Activated CD4-positive, CD25-positive, alpha-beta regulatory T cell (primary cell): ENCODE data around the gene ADGRF1.
"Not testable (repeated sequence)": the region's sequence is repeated elsewhere in the genome, so short reads cannot be mapped to it uniquely, and the experiment has no call there.

Experiments
- DNase-seq, 4 experiments: peaks; one replicate each; lab custom pipeline; 2025; lab: John Stamatoyannopoulos, UW

Gene ADGRF1

DNA sequence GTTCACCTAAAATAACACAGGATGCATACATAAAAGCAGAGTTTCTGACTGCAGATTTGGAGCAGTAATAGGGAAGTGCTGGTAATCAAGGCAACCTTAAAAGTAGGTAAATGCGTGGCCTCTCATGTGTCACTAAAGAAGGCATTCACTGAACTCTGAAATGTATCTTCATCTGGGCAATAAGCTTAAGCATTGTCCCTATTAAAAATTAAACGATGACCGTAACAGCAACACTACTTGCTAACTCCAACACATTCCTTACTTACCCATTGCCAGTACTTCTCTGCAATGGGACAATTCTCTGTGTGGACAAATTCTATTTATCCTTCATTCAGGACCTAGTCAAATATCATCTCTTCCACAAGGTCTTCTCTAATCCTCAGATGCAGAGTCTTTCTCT is 19.9 kb downstream of the ADGRF1 start:
- no peak for DNase-seq

DNA sequence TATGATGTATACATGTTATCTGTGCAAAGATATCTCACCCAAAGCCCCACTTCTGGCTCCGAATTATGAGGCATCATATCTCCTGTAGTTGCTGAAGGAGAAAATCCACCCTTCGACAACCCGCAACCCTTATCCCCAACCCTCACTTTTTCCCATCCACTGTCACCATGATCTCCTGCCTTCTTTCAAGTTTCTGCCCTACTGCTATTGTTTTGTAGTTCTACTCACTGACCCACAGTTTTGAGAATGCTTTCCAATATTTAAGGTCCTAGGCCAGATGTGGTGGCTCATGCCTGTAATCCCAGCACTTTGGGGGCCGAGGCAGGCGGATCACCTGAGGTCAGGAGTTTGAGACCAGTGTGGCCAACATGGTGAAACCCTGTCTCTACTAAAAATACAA is 22.2 kb downstream of the ADGRF1 start:
- DNase-seq, result no peak

DNA sequence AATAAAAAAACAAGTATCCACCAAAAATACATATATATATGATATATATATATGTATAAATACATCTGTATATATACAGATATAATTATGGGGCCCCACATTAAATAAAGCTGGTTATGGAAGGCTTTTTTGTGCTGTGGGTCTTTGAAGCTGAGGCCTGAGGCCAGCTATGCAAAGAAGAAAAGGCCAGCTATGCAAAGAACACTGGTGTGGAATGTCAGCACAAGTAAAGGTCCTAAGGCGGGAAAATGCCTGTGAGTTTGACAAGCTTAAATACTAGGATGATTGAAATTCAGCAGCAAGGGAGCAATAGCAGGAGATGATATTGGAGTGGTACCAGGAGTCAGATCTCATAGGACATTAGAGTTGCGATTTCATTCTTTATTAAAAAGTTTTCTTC is 25.2 kb downstream of the ADGRF1 start:
- no peak for DNase-seq

DNA sequence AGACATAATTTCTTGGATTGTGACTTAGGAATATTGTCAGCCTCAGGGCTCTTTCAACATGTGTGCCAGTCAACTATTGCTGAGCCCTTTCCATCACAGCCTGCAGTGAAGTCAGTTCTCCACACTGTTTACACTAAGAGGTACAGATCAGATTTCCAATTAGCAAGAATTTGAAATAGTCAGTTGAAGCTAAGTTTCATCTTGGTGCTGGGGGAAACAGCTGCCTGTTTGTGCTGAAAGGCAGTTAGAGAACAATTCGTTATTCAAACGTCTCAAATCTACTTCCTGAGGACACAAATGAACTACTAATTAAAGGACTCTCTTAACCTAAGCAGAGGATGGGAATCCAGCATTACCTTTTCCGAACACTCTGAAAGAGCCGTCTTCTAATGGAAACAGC is 25.9 kb downstream of the ADGRF1 start:
- DNase-seq, result no peak

DNA sequence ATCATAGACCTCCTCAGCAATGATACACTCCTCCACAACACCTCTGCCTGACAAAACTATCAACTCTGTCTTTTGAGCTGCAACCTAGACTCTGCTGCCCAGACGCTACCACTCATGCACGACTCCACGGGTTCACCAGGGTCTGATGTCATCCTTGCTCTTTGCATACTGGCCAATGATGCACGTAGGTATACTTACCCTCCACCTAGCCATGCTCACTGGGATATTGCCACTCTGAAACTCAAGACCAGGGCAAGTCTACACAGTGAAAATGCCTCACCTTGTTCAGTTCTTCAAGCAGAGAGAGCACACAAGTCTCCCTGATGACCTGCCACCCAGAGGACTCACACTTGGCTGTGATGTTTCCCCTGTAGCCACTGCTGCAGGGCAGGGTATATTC is 27.7 kb downstream of the ADGRF1 start:
- no peak for DNase-seq

DNA sequence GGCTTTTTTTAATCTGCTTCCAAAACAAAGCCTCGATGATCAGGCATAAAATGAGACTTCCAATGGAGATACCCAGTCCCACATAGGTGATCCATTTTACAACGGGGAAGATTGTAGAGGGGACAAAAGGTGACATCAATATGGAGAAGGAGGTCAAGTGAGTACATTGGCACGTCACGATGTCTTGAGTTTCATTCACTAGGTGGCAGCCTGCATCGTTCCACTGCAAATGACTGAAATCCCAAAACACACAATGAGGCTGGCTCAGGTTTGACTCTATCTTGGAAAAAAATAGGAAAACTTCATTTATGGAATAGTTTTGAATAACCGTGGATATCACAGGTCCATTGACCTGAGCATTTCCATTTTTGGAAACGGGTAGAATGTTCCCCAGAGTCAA is 32.5 kb downstream of the ADGRF1 start:
- DNase-seq, result no peak

DNA sequence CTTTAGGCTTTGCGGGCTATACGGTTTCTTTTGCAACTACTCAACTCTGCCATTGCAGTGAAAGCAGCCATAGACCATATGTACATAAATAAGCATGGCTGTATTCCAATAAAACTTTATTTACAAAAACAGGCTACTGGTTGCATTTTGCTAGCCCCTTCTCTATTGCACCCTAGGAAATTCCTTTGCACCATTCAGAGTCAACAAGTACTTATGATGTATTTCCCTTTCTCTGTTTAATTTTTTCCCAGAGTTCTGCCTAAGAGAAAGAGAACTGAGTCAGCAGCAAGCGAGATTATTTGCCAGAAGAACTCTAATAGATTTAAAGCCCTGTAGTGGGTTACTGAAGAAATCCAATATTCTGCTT is 33.8 kb downstream of the ADGRF1 start:
- no peak for DNase-seq

DNA sequence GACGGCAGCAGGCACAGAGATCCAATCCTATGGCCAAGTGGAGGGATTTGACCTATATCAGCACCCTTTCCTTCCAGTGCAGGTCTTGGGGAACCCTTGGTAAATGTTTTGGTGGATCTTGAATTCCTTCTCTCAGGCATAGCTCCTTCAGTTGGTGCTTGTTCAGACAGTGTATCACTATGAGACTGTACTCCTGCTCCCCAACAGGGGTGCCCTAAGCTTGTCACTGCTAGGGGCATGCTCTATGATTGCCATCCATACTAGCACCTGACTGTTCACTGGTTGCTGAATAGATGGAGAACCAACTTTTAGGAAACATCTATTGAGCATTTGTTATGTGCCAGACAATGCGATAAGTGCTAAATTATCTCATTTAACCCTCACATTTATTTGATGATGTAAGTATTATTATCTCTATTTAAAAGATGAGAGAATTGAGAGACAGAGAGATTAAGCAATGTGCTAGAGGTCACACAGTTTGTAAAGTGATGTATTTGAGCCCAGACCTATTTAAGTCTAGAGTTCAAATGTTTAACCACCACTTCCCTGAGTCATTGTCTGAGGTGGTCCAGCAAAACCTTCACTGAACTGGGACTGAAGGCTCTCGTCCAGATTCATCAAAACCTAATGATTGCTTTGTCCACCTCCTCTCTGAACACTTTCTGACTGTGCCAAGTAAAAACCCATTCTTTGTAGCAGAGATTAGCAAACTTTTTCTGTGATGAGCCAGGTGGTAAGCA is 34.3 kb downstream of the ADGRF1 start:
- no peak for DNase-seq

DNA sequence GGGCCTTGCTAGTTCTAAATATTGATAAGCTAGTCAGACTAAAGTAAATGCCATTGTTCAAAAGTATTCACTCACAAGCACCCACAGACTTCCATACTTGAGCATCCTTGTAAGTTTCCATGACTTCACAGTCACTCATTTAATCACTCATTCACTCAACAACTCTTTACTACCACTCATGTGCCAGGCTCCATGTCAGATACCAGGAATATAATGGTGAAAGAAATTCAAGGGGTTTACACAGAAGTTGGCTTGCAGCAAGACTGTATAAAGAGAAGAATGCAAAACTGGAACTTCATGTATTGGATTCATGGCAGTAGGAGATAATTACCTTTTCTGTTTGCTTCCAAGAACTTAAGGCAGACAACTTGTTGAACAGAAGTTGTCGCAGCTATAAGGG is 36.6 kb downstream of the ADGRF1 start:
- no peak for DNase-seq

DNA sequence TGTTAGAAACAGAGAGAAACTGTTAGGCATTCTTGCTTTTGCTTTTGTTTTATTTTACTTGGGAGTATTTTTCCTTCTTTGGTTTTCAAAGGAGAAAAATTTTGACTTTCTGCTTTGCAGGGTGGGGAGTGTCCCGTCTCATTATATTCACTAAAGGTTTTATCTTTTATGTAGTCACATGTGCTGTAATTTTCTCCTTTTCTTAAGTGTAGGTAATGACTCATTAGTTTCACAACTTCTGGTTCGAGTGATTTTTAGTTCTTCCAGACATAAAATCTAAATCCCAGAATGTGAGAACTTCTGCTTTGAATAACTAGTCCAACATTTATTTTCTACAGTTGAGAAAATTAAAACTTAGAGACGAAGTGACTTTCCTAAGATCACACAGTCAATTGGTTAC is 37.7 kb downstream of the ADGRF1 start:
- DNase-seq, result no peak

DNA sequence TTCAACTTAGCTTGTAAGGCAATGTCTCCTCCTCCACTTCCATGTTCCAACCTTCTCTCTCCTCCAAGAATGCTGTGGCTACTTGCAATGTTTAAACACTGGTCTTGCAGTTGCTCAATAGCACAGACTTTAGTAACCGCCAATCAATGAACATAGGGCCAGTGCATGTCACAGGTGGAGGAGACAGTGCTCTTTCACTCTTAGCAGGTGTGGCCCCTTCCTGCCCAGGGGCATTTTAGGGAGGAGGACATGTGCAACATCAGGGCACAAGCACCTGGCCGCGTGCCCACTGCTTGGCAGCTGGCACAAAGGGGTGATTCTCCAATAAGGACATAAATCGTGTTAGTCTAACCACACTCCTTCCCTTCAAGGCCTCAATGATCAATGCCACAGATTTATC is 41.3 kb downstream of the ADGRF1 start:
- DNase-seq, result no peak

DNA sequence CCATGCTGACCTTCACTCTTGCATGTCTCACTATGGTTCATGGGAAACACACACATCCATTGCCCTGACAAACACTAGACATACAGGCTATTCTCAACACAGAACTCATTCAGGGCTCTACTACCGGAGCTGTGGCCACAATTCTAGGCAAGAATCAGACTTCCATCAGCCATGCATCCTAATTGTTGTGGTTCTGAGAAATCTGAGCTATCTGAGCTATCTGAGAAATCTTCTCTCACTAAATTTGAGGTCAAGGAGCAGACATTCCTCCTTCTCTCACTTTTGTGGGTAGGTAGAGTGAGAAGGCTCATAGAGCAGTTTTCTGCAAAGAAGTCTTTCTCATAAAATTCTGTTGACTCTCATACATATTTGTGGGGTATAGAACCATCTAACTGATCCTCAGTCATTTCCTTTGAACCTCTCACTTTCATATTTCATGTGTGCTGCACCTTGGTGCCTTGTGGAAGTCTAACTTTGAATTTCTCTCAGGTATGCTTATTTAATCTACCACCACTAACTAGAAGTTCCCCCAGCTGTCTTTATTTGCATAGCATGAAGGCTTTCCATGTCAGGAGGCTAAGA is 43.6 kb downstream of the ADGRF1 start:
- no peak for DNase-seq

DNA sequence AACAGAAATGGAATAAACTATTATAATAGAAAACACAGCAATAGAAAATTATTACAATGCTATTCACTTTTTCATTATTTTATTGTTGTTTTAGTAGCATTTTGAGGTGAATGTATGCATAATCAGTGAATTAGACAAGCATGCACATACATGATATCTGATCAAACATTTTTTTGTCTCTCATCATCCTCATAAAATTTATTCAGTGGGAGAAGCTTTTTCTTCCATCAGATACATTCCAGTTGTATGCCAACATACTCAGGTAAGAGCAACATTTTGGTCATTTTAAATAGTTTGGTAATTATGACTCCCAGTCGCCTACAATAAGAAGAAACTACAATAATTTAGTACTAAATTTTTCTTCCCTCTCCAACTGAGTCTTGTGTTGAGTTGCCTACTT is 44.5 kb downstream of the ADGRF1 start:
- no peak for DNase-seq

DNA sequence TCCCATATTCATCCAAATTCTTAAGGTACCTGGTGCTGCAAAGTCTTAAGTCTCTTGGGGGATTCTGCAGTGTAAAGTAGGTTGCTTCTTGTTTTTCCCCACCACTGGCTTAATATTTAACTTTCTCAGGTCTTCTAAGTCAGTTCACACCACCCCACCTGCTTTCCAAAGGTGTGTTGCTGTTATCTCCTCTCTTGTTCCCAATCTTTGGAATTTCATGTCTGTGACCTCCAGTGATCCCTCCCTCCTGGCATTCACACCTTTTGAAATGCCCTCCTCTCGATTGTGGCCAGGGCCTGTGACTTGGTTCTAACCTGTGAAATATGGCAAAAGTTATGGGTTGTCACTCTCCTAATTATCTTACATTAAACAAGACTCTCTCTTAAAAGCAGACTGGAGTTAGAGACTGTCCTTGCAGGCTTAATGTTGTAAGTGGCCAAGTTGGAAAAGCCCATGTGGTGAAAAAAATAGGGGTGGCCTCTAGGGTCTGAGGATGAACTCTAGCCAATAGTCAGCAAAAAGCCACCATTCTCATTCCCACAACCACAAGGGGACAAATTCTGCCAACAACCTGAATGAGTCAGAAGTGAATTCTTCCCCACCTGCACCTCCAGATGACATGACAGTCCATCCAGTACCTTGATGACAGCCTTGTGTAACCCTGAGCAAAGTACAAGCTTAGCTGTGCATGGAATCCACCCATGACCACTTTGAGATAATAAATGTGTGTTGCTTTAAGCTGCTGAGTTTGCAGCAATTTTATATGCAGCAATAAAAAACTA is 45.1 kb downstream of the ADGRF1 start:
- no peak for DNase-seq

DNA sequence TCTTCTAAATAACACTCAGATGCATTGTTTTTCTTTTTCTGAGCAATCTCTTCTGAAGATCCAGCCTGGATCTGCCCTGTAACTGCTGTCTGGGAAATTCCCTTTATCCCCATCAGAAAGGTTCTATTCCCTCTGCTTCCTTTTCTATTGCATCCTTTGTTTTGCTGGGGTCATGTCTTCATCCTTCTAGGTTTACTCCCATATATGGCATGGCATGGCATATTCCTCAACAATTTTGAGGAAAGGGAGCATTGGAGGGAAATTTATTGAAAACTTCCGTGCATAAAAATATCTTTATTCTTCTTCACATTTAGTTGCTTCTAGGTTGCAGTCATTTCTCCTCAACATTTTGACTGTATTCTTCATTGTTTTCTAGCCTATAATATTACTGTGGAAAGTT is 47.2 kb downstream of the ADGRF1 start:
- DNase-seq, result no peak

DNA sequence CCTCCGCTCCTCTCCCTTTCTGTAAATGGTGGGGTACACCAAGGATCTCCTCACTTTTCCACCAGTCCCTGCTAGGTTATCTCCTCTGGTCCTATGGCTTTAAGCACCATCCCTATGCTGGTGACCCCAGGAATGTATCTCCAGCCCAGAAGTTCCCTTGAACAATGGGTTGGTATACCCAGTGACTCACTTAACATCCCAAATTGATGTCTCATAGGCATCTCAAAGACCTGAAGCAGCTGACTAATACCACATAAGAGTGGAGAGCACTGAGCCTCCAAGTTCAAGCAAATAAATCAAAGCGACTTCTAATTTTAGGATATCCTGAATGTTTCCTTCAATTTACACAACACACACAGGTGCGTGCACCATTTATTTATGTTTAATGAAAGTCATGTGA is 48.3 kb downstream of the ADGRF1 start:
- DNase-seq, result no peak

DNA sequence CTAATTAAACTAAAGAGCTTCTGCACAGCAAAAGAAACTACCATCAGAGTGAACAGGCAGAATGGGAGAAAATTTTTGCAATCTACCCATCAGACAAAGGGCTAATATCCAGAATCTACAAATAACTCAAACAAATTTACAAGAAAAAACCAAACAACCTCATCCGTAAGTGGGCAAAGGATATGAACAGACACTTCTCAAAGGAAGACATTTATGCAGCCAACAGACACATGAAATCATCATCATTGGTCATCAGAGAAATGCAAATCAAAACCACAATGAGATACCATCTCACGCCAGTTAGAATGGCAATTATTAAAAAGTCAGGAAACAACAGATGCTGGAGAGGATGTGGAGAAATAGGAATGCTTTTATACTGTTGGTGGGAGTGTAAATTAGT is 49.7 kb downstream of the ADGRF1 start:
- DNase-seq, result not testable (repeated sequence)

DNA sequence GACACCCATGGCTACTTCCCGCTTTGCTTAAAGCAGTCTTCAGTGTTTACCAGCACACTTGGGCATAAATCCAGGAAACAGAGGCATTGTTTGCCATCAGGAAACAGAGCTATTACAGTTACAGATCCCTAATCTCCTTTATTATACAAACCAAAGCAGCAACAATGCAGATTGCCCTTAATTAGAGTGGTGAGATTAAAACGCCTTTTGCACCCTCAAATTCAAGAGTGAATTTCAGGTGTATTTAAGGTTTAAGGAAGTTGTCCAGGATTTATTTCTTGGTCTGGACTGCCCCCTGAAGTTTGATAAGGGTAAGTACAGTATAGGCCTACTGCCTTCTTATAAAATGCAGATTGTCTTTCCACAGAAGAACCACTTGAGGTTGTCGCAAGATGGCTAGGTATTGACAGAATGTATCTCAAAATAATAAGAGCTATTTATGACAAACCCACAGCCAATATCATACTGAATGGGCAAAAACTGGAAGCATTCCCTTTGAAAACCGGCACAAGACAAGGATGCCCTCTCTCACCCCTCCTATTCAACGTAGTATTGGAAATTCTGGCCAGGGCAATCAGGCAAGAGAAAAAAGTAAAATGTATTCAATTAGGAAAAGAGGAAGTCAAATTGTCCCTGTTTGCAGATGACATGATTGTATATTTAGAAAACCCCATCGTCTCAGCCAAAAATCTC is 51.2 kb downstream of the ADGRF1 start:
- DNase-seq, result not testable (repeated sequence)

DNA sequence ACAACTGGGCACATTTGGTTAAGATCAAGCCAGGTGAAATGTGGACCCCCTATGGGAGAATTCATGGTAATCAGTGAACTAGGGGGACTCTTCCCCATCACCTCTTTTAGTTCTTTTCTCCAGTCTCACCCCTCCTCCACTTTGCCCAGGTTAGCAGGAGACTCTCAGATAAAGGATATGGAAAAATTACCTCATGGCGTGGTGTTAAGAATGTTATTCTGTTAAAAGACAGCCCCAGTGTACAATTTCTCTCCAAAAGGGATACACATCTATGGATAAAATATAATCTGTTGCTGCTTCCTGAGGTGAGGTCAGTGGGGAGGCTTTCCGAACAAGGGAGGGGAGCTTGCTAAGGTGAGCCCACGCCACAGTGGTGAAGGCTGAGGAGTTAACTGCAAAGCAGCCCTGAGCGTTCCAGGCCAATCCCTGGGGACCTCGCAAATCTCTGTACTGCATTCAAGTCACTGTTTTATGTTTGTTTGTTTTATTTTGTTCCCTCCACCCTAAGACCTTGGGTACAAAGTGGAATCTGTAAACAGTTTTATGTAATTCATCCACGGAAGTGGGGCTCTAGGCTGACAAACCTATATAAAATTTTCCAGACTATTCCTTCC is 52.0 kb downstream of the ADGRF1 start:
- DNase-seq, result no peak

DNA sequence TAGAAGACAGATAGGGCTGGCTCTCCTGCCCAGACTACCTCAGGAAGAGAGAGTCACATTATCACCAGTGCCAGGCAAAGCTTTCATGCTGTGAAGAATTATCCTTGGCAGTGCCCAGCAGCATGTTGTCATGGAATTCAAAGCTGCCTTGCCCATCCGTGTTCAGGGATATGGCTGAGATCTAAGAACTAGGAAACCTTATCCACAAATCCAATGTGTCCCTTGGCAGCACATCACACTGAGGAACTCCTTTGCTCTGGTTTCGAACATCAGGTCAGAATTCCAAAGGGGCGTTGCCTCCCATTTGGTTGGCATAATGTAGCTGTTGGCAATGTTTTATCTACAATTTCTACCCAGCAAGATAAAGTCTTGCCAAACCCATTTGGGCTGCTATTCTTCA is 52.7 kb downstream of the ADGRF1 start:
- DNase-seq, result no peak

DNA sequence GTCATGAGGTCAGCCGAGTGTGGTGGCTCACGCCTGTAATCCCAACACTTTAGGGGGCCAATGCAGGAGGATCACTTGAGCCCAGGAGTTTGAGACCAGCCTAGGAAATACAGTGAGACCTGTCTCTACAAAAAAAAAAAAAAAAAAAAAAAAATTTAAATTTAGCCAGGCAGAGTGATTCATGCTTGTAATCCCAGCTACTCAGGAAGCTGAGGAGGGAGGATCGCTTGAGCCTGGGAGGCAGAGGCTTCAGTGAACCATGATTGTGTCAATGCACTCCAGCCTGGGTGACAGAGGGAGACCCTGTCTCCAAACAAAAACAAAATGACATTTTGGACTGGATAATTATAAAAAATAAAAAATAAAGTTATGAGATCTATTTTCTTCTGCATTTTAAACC is 56.2 kb downstream of the ADGRF1 start:
- no peak for DNase-seq

DNA sequence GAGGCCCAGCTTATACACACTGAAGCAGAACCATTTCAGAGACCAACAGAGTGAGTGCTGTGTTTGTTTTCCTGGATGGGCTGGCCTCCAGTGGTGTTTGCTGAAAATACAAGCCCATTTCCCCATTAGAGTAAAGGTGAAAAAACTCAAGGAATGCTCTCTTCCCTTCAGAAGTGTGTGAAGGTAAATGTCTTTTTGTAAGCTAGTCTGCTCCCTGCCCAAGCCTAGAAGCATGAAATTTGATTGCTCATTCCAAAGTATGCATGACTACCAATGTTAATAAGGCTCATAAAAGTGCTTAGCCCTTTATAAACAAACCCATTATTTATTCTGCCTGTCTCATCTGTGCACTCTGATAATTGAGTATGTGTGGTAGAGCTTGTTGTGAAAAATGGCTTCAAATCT is 59.1 kb downstream of the ADGRF1 start:
- no peak for DNase-seq
